Measurements from ENCODE around the gene POLR3GL. TPM values are rescaled to one million over a fixed set of nuclear protein-coding genes. Genes with fewer than 3 reads are reported as not detected.

The POLR3GL gene
- total RNA-seq, 1 experiment from 2014 or later, result 8.5 TPM

- intact Hi-C loops (cut with micrococcal nuclease; ENCODE audit: unreplicated experiment), result no loop called here
- BruUV-seq (replicated peaks), result no TSS peak
- no peak overlapping the region for H3K27ac ChIP-seq (ENCODE audit: low read depth, low read length, poor library complexity, severe bottlenecking)
These were observed 22.1 kb downstream of the POLR3GL start for GRCh38 chr1:145986551-145986950.

DNA sequence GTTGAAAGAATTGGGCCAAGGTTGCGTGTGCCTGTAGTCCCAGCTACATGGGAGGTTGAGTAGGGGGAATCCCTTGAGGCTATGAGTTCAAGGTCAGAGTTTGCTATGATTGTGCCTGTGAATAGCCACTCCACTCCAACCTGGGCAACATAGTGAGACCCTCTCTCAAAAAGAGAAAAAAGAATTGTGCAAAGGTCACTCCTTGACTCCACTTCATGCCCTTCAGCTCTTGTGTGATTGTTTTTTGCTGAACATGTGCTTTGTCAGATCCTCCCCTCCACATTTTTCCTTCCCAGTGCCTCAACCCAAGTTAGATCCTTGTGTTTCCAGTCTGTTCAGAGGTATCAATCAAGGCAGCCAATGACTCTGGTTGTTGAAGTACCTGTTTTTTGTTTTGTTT lies 23.4 kb downstream of the POLR3GL start:
- intact Hi-C loops (cut with micrococcal nuclease; ENCODE audit: unreplicated experiment), result no loop called here
- no peak overlapping the region for H3K27ac ChIP-seq (ENCODE audit: low read depth, low read length, poor library complexity, severe bottlenecking)
- CTCF ChIA-PET, result interaction anchor here (0.9 kb wide), 1 partner anchor 8 kb away, joined by 3 read pairs; no protein-coding TSS in a partner anchor
- peaks cover 26% of the 10 kb centered on the region for H3K4me1 ChIP-seq (ENCODE audit: insufficient read depth, low read length, poor library complexity, severe bottlenecking)
- peaks cover 15% of the 10 kb centered on the region for H3K36me3 ChIP-seq (ENCODE audit: insufficient read depth, low read length, poor library complexity, severe bottlenecking)
- no peak overlapping the region for H3K4me3 ChIP-seq (ENCODE audit: low read depth, low read length, poor library complexity, severe bottlenecking)
- no TSS peak for BruUV-seq (replicated peaks)
- no peak for TF ChIP-seq EZH2 (IDR thresholded peaks at IDR 0.05; ENCODE audit: borderline replicate concordance, low read depth, low read length, poor library complexity, severe bottlenecking)
- TF ChIP-seq, protein P1, sequence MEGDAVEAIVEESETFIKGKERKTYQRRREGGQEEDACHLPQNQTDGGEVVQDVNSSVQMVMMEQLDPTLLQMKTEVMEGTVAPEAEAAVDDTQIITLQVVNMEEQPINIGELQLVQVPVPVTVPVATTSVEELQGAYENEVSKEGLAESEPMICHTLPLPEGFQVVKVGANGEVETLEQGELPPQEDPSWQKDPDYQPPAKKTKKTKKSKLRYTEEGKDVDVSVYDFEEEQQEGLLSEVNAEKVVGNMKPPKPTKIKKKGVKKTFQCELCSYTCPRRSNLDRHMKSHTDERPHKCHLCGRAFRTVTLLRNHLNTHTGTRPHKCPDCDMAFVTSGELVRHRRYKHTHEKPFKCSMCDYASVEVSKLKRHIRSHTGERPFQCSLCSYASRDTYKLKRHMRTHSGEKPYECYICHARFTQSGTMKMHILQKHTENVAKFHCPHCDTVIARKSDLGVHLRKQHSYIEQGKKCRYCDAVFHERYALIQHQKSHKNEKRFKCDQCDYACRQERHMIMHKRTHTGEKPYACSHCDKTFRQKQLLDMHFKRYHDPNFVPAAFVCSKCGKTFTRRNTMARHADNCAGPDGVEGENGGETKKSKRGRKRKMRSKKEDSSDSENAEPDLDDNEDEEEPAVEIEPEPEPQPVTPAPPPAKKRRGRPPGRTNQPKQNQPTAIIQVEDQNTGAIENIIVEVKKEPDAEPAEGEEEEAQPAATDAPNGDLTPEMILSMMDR (conservative IDR thresholded peaks at IDR 0.05; ENCODE audit: low read depth, low read length), result no peak
- H3K27me3 ChIP-seq (replicated peaks; ENCODE audit: insufficient read depth, low read depth, low read length, poor library complexity), result no peaks in the 10 kb centered on the region
- POLR2A ChIA-PET (ENCODE audit: low non-redundant PET), result no interaction called here
- no peak for DNase-seq (ENCODE audit: low spot score)
- H3K9me3 ChIP-seq (ENCODE audit: low read depth, low read length, poor library complexity, severe bottlenecking), result no peaks in the 10 kb centered on the region

More at GRCh38 chr1:145986551-145986950, 22.1 kb downstream of the POLR3GL start:
- Histone ChIP-seq H3K36me3 (ENCODE audit: insufficient read depth, low read length, poor library complexity, severe bottlenecking) (peaks cover 2% of the 10 kb centered on the region), H3K4me1 (ENCODE audit: insufficient read depth, low read length, poor library complexity, severe bottlenecking) (peaks cover 20% of the 10 kb centered on the region), H3K4me3 (ENCODE audit: low read depth, low read length, poor library complexity, severe bottlenecking) (no peak overlapping the region), H3K27me3 (replicated peaks; ENCODE audit: insufficient read depth, low read depth, low read length, poor library complexity) (no peaks in the 10 kb centered on the region), H3K9me3 (ENCODE audit: low read depth, low read length, poor library complexity, severe bottlenecking) (no peaks in the 10 kb centered on the region)
- CTCF ChIA-PET, result no interaction called here
- TF ChIP-seq EZH2 (IDR thresholded peaks at IDR 0.05; ENCODE audit: borderline replicate concordance, low read depth, low read length, poor library complexity, severe bottlenecking), result no peak
- TF ChIP-seq, protein P1 (conservative IDR thresholded peaks at IDR 0.05; ENCODE audit: low read depth, low read length), result no peak
- POLR2A ChIA-PET (ENCODE audit: low non-redundant PET), result no interaction called here
- no peak for DNase-seq (ENCODE audit: low spot score)

DNA sequence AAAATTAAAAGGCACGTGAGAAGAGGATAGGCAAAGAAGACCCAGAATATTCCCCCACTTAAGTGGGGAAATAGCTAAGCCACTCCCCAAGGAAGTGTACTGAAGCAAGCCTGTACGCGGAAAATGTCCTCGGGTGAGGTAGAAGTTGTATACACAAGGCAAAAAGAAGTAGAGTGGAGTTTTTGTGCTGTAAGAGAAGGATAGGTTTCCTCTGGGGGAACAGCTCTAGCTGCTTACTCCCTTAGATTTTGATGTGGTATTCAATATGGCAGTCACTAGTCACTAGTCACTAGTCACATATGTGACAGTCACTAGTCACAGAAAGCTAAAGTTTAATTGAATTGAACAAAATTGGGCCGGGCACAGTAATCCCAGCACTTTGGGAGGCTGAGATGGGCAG lies 24.3 kb downstream of the POLR3GL start:
- ChIA-PET CTCF (interaction anchor here (0.9 kb wide), 1 partner anchor 9 kb away, joined by 3 read pairs; no protein-coding TSS in a partner anchor), POLR2A (ENCODE audit: low non-redundant PET) (no interaction called here)
- peaks cover 35% of the 10 kb centered on the region for H3K4me1 ChIP-seq (ENCODE audit: insufficient read depth, low read length, poor library complexity, severe bottlenecking)
- no peak for TF ChIP-seq EZH2 (IDR thresholded peaks at IDR 0.05; ENCODE audit: borderline replicate concordance, low read depth, low read length, poor library complexity, severe bottlenecking)
- TF ChIP-seq, protein P1 (conservative IDR thresholded peaks at IDR 0.05; ENCODE audit: low read depth, low read length), result no peak
- H3K9me3 ChIP-seq (ENCODE audit: low read depth, low read length, poor library complexity, severe bottlenecking), result no peaks in the 10 kb centered on the region
- no peaks in the 10 kb centered on the region for H3K27me3 ChIP-seq (replicated peaks; ENCODE audit: insufficient read depth, low read depth, low read length, poor library complexity)
- peaks cover 24% of the 10 kb centered on the region for H3K36me3 ChIP-seq (ENCODE audit: insufficient read depth, low read length, poor library complexity, severe bottlenecking)
- BruUV-seq (replicated peaks), result no TSS peak
- intact Hi-C loops (cut with micrococcal nuclease; ENCODE audit: unreplicated experiment), result no loop called here
- no peak overlapping the region for H3K4me3 ChIP-seq (ENCODE audit: low read depth, low read length, poor library complexity, severe bottlenecking)
- H3K27ac ChIP-seq (ENCODE audit: low read depth, low read length, poor library complexity, severe bottlenecking), result peak overlapping the region; percentile 42
- DNase-seq (ENCODE audit: low spot score), result no peak

Data from A673 (cell line).